HepG2 (cell line): Measurements from ENCODE around the gene SCN4B. TPM values are rescaled to one million over a fixed set of nuclear protein-coding genes. Genes with fewer than 3 reads are reported as not detected.

Experiments
- ATAC-seq: fragments of 200-7000 bp; cut with Tn5 transposase; 3 replicates; pipeline ENCODE4 v1.9.1; 2020; ENCODE audit warnings: mild to moderate bottlenecking, moderate library complexity
- BruUV-seq: library from RNA; stranded (reverse); fragments of 400-500 nt; replicated peaks from 2 replicates; lab custom pipeline; 2021; lab: Mats Ljungman, UMichigan
- CTCF ChIA-PET: fragments of 300-600 bp; formaldehyde crosslinking; extraction: SDS; loops from one replicate; lab custom pipeline; 2021; ENCODE audit warnings: low total read pairs, inconsistent platforms, low intra/inter-chr PET ratio; lab: Yijun Ruan, JAX
- POLR2A ChIA-PET: fragments of 350-600 bp; sonication (Branson Sonifier 250); formaldehyde crosslinking; loops from one replicate; lab custom pipeline; 2020; ENCODE audit warnings: antibody characterized with exemption, inconsistent platforms; lab: Yijun Ruan, JAX
- DNase-seq: peaks from one replicate; pipeline ENCODE4 v3.0.0-alpha.2; 2015; ENCODE audit warnings: low spot score
- FAIRE-seq: peaks from 3 replicates; lab custom pipeline; 2011; peaks lifted over from hg19 to GRCh38; lab: Jason Lieb, UNC
- H2AFZ ChIP-seq: one replicate; pipeline ENCODE4 v1.6.1; 2011; ENCODE audit warnings: low read length, inconsistent platforms
- H3K27ac ChIP-seq: fragments of 300-600 bp; 3 replicates; pipeline ENCODE4 v1.8.0; 2011; ENCODE audit warnings: mixed run types, mild to moderate bottlenecking, mixed read lengths, low read length, inconsistent platforms; ENCODE audit not compliant: insufficient read depth; ENCODE audit errors: extremely low read length
- H3K27me3 ChIP-seq, 2 experiments: fragments of 200-600 bp in 1 of 2; 2 replicates in 1 of 2; 3 replicates in 1 of 2; pipeline versions ENCODE4 v1.6.0 to v1.8.0; 2011; ENCODE audit warnings: low read length in 2 of 2, mild to moderate bottlenecking in 2 of 2, moderate library complexity in 2 of 2, inconsistent platforms in 1 of 2; ENCODE audit not compliant: insufficient read depth in 2 of 2, control insufficient read depth in 1 of 2
- H3K36me3 ChIP-seq, 2 experiments: fragments of 200-600 bp in 1 of 2; replicated peaks in 1 of 2; 2 replicates in 1 of 2; 3 replicates in 1 of 2; pipeline versions ENCODE4 v1.5.1 to v1.8.0; 2011; ENCODE audit warnings: low read length in 2 of 2, inconsistent platforms in 1 of 2; ENCODE audit not compliant: insufficient read depth in 2 of 2, control insufficient read depth in 1 of 2
- H3K4me1 ChIP-seq: 2 replicates; pipeline ENCODE4 v1.5.1; 2012; ENCODE audit warnings: low read length, inconsistent platforms; ENCODE audit not compliant: insufficient read depth
- H3K4me2 ChIP-seq: 2 replicates; pipeline ENCODE4 v1.6.0; 2011; ENCODE audit warnings: low read depth, low read length, inconsistent platforms
- H3K4me3 ChIP-seq, 3 experiments: fragments of 200-600 bp in 1 of 3; sonication (generic), shearing (Covaris generic) in 1 of 3; replicated peaks in 1 of 3; 2 replicates each; pipeline ENCODE4 v1.5.1; 2011 to 2016; ENCODE audit warnings: low read length in 3 of 3, inconsistent platforms in 2 of 3, low read depth in 2 of 3, mild to moderate bottlenecking in 2 of 3, control low read depth in 1 of 3, mixed read lengths in 1 of 3; ENCODE audit not compliant: insufficient read depth in 1 of 3
- H3K79me2 ChIP-seq: one replicate; pipeline ENCODE4 v1.6.1; 2011; ENCODE audit warnings: low read length, inconsistent platforms; ENCODE audit not compliant: insufficient read depth
- H3K9ac ChIP-seq: 2 replicates; pipeline ENCODE4 v1.6.0; 2011; ENCODE audit warnings: mild to moderate bottlenecking, low read depth, low read length, inconsistent platforms; ENCODE audit not compliant: insufficient read depth
- H3K9me3 ChIP-seq: 2 replicates; pipeline ENCODE4 v1.5.1; 2012; ENCODE audit warnings: mild to moderate bottlenecking, low read length
- H4K20me1 ChIP-seq: 2 replicates; pipeline ENCODE4 v1.6.0; 2011; ENCODE audit warnings: inconsistent platforms, mild to moderate bottlenecking, low read length, moderate library complexity; ENCODE audit not compliant: insufficient read depth
- EP300 ChIP-seq, 3 experiments: sonication (generic) in 1 of 3; formaldehyde crosslinking in 1 of 3; IDR thresholded peaks; 2 replicates each; pipeline versions ENCODE4 v1.5.1 to v1.6.1; 2011 to 2020; ENCODE audit warnings: low read depth in 2 of 3, low read length in 2 of 3, borderline replicate concordance in 1 of 3, improper control_type of control experiment in 1 of 3, mild to moderate bottlenecking in 1 of 3, missing genetic modification reagents in 1 of 3, moderate library complexity in 1 of 3
- GFI1 ChIP-seq: sonication (generic); formaldehyde crosslinking; IDR thresholded peaks from 2 replicates; pipeline ENCODE4 v1.5.0; 2020; ENCODE audit warnings: missing genetic modification reagents, mild to moderate bottlenecking, borderline replicate concordance
- IRF1 ChIP-seq: sonication (generic); formaldehyde crosslinking; IDR thresholded peaks from 2 replicates; pipeline ENCODE4 v1.4.0; 2020; ENCODE audit warnings: low read depth, mild to moderate bottlenecking, missing genetic modification reagents
- NFRKB ChIP-seq: fragments of 450-650 bp; IDR thresholded peaks from 2 replicates; pipeline ENCODE4 v1.6.1; 2017
- NKX3-1 ChIP-seq: sonication (generic); formaldehyde crosslinking; IDR thresholded peaks from 2 replicates; pipeline ENCODE4 v1.5.0; 2020; ENCODE audit warnings: missing genetic modification reagents
- TBX2 ChIP-seq: sonication (generic); formaldehyde crosslinking; IDR thresholded peaks from 2 replicates; pipeline ENCODE4 v1.5.0; 2020; ENCODE audit warnings: missing genetic modification reagents, mild to moderate bottlenecking, borderline replicate concordance
- YEATS2 ChIP-seq: sonication (generic); formaldehyde crosslinking; IDR thresholded peaks from 2 replicates; pipeline ENCODE4 v1.4.0; 2020; ENCODE audit warnings: missing genetic modification reagents, borderline replicate concordance
- ZBED4 ChIP-seq: sonication (generic); formaldehyde crosslinking; IDR thresholded peaks from 2 replicates; pipeline ENCODE4 v1.4.0; 2020; ENCODE audit warnings: missing genetic modification reagents, borderline replicate concordance
- ZFX ChIP-seq: sonication (generic); formaldehyde crosslinking; IDR thresholded peaks from 2 replicates; pipeline ENCODE4 v1.4.0; 2020; ENCODE audit warnings: mild to moderate bottlenecking, low read depth, missing genetic modification reagents, moderate library complexity
- WGBS: methylation state at CpG from one replicate; pipeline ENCODE4 v1.1.6; 2017; ENCODE audit warnings: low lambda C conversion rate; 5-methylcytosine and 5-hydroxymethylcytosine counted together
- in situ Hi-C: cut with HindIII; loops from 2 replicates; pipeline ENCODE4 v1.10.0; 2017; ENCODE audit warnings: low pct_unique_long_range_greater_than_20kb; ENCODE audit not compliant: extremely low pct_ligation_motif_present
- intact Hi-C: fragments of 100-400 bp; cut with micrococcal nuclease; formaldehyde crosslinking; loops from one replicate; pipeline ENCODE4 v1.10.0; 2022; ENCODE audit not compliant: unreplicated experiment
- polyA plus RNA-seq, 8 experiments: library from polyadenylated mRNA; depleted of rRNA in 3 of 8; stranded (reverse) in 7 of 8; unstranded in 1 of 8; fragments of >200 nt; fragmentation: Illumina TruSeq in 4 of 8; extraction: Trizol in 4 of 8; gene quantifications; 2 replicates each; pipeline versions ENCODE4 v1.2.1 to v1.2.3, GENCODE V29; 2011 to 2016; ENCODE audit warnings: low read depth in 4 of 8, missing spikeins in 1 of 8, mixed read lengths in 1 of 8; ENCODE audit not compliant: insufficient read depth in 1 of 8
- total RNA-seq, 5 experiments: library from RNA; depleted of rRNA; stranded (reverse); fragments of >200 nt; fragmentation: Illumina TruSeq; extraction: Trizol; gene quantifications; 2 replicates each; pipeline ENCODE4 v1.2.3, GENCODE V29; 2016; ENCODE audit warnings: low read depth in 1 of 5
- TF ChIP-seq, protein P1 (sequence below): sonication (generic); formaldehyde crosslinking; IDR thresholded peaks from 2 replicates; pipeline ENCODE4 v1.9.0; 2021; ENCODE audit warnings: mild to moderate bottlenecking, missing genetic modification reagents

The SCN4B gene
- total and polyA plus RNA-seq, 2 of the 13 experiments (the other 11 are each of a cell fraction or from before 2014, with no cell fraction given), result 0.04 to 0.29 TPM

- TF ChIP-seq GFI1 (CRISPR knock-in tag) (peak; percentile 96), TBX2 (CRISPR knock-in tag) (no peak), EP300 (IDR thresholded peaks at IDR 0.05; ENCODE audit: low read depth in 2 of 2, low read length in 2 of 2) (0 out of 4 replicates have a peak, but pooled peaks of 1 of the 2 experiments have one; percentile 9), EP300 (CRISPR knock-in tag; IDR thresholded peaks at IDR 0.05; ENCODE audit: borderline replicate concordance) (no peak)
- TF ChIP-seq, protein P1, sequence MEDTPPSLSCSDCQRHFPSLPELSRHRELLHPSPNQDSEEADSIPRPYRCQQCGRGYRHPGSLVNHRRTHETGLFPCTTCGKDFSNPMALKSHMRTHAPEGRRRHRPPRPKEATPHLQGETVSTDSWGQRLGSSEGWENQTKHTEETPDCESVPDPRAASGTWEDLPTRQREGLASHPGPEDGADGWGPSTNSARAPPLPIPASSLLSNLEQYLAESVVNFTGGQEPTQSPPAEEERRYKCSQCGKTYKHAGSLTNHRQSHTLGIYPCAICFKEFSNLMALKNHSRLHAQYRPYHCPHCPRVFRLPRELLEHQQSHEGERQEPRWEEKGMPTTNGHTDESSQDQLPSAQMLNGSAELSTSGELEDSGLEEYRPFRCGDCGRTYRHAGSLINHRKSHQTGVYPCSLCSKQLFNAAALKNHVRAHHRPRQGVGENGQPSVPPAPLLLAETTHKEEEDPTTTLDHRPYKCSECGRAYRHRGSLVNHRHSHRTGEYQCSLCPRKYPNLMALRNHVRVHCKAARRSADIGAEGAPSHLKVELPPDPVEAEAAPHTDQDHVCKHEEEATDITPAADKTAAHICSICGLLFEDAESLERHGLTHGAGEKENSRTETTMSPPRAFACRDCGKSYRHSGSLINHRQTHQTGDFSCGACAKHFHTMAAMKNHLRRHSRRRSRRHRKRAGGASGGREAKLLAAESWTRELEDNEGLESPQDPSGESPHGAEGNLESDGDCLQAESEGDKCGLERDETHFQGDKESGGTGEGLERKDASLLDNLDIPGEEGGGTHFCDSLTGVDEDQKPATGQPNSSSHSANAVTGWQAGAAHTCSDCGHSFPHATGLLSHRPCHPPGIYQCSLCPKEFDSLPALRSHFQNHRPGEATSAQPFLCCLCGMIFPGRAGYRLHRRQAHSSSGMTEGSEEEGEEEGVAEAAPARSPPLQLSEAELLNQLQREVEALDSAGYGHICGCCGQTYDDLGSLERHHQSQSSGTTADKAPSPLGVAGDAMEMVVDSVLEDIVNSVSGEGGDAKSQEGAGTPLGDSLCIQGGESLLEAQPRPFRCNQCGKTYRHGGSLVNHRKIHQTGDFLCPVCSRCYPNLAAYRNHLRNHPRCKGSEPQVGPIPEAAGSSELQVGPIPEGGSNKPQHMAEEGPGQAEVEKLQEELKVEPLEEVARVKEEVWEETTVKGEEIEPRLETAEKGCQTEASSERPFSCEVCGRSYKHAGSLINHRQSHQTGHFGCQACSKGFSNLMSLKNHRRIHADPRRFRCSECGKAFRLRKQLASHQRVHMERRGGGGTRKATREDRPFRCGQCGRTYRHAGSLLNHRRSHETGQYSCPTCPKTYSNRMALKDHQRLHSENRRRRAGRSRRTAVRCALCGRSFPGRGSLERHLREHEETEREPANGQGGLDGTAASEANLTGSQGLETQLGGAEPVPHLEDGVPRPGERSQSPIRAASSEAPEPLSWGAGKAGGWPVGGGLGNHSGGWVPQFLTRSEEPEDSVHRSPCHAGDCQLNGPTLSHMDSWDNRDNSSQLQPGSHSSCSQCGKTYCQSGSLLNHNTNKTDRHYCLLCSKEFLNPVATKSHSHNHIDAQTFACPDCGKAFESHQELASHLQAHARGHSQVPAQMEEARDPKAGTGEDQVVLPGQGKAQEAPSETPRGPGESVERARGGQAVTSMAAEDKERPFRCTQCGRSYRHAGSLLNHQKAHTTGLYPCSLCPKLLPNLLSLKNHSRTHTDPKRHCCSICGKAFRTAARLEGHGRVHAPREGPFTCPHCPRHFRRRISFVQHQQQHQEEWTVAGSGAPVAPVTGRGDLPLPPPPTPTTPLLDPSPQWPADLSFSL (CRISPR knock-in tag), result peak; percentile 92
- TF ChIP-seq, all 625 proteins: peak for 15
These were observed 62.0 kb downstream of the SCN4B start (continued) for GRCh38 chr11:118090545-118091162.

DNA sequence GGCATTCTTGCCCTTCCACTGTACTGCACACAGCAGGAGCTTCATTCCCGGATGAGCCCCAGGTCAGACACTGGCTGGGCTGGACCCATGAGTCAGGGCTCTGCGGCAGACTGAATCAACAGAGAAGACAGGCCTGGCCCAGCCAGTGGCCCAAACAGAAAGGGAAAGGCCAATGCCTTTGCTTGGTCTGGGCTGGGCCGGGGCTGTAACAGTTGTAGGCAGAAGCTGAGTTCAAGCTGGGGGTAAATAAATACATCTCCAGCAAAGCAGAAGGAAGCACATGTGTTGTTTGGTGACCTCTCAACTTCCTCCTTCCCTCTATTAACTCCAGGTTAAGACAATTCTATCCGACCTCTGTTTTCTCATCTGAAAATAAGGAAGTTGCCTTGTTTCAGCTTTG, 64.1 kb downstream of the SCN4B start:
- Histone ChIP-seq H3K79me2 (no peaks in the 10 kb centered on the region), H3K4me3 (no peak overlapping the region), H3K4me1 (peaks cover 76% of the 10 kb centered on the region), H3K4me2 (peak overlapping the region; percentile 30), H3K36me3 (no peaks in the 10 kb centered on the region), H3K27me3 (peaks cover 0 to 7% of the 10 kb centered on the region in 2 experiments; a peak in 1 of 5 replicates), H2AFZ (no peak overlapping the region), H4K20me1 (no peaks in the 10 kb centered on the region), H3K27ac (no peak overlapping the region), H3K9ac (no peak overlapping the region), H3K9me3 (peaks cover 12% of the 10 kb centered on the region)
- BruUV-seq, result no TSS peak
- CTCF ChIA-PET, result no interaction called here
- FAIRE-seq (no peak), DNase-seq (peak; percentile 25), ATAC-seq (peak; percentile 71)
- in situ Hi-C loops, result no loop called here
- intact Hi-C loops, result no loop called here
- POLR2A ChIA-PET, result no interaction called here
- whole genome bisulfite sequencing, result 13% methylated on average over 3 of the region's 4 CpGs
- TF ChIP-seq NFRKB (no peak), IRF1 (CRISPR knock-in tag) (no peak), NKX3-1 (no peak), ZFX (CRISPR knock-in tag) (peak; percentile 44; the same call in 1 of the 2 replicates), ZBED4 (CRISPR knock-in tag) (peak; percentile 53; the same call in 1 of the 2 replicates), YEATS2 (CRISPR knock-in tag) (peak; percentile 40; the same call in 1 of the 2 replicates)
